NCI-H2107 treated with DMSO at 0.1 percent for 48 hours (cell line): ENCODE results near the gene DIPK1B.
"Not testable (repeated sequence)": the region's sequence is repeated elsewhere in the genome, so short reads cannot be mapped to it uniquely, and the experiment has no call there.

Experiments
- DNase-seq: peaks from one replicate; lab custom pipeline; 2025; ENCODE audit not compliant: unreplicated experiment; lab: John Stamatoyannopoulos, UW

Gene DIPK1B

DNA sequence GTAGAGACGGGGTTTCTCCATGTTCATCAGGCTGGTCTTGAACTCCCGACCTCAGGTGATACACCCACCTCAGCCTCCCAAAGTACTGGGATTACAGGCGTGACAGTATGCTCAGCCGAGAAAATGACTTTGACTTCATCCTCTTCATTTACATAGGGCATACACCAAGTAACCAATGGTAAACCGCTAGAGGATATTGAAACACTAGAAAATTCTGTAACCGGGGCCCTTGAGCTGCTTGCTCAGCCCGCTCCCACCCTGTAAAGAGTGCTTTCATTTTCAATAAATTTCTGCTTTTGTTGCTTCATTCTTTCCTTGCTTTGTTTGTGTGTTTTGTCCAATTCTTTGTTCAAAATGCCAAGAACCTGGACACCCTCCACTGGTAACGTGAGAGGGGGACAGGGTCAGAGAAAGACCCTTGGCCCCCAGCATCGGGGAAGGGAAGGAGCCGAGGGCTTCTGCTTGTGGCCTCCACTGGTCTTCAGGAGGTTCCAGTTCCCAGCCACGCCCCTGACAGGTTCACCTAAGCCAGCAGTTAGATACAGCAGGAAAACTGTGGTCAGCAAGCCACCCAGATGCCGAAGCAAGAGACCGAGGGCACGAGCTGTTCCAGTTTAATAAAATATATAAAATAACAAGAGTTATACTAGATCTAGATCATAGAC lies 53.5 kb downstream of the DIPK1B start:
- DNase-seq = not testable (repeated sequence)

DNA sequence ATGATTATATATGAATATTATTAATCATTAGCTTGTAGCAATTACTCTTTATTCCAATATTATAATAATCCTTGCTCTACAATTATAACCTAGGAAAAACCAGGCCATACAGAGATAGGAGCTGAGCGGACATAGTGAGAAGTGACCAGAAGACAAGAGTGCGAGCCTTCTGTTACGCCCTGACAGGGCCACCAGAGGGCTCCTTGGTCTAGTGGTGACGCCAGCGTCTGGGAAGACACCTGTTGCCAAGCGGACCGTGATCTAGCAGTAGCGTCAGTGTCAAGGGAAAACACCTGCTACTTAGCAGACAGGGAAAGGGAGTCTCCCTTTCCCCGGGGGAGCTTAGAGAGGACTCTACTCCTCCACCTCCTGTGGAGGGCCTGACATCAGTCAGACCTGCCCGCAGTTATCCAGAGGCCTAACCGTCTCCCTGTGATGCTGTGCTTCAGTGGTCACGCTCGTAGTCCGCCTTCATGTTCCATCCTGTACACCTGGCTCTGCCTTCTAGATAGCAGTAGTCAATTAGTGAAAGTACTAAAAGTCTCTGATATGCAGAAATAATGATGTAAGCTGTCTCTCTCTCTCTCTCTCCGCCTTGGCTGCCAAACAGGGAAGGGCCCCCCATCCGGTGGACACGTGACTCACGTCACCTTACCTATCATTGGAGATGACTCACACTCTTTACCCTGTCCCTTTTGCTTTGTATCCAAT lies 54.2 kb downstream of the DIPK1B start:
- DNase-seq = not testable (repeated sequence)

- DNase-seq = peak; percentile 46
Observed at GRCh38 chr9:136769710-136770191, 57.4 kb downstream of the DIPK1B start.

- DNase-seq = no peak
Observed at GRCh38 chr9:136771907-136772415, 59.6 kb downstream of the DIPK1B start.

GRCh38 chr9:136773386-136774044 lies 61.1 kb downstream of the DIPK1B start:
- DNase-seq = no peak
